GM23248 (cell line): ENCODE data around the gene TARS1.

Source experiments
- EZH2 ChIP-seq: fragments of 200-600 bp; sonication (generic); IDR thresholded peaks from 2 replicates; pipeline ENCODE4 v1.6.1; 2018; ENCODE audit warnings: antibody characterized with exemption, mild to moderate bottlenecking; ENCODE audit not compliant: insufficient read depth, poor library complexity, severe bottlenecking
- EZH2phosphoT487 ChIP-seq: fragments of 200-600 bp; sonication (generic); IDR thresholded peaks from 2 replicates; pipeline ENCODE4 v1.6.1; 2018; ENCODE audit warnings: antibody characterized with exemption, moderate library complexity, mild to moderate bottlenecking, low read depth; ENCODE audit not compliant: insufficient read depth

DNA sequence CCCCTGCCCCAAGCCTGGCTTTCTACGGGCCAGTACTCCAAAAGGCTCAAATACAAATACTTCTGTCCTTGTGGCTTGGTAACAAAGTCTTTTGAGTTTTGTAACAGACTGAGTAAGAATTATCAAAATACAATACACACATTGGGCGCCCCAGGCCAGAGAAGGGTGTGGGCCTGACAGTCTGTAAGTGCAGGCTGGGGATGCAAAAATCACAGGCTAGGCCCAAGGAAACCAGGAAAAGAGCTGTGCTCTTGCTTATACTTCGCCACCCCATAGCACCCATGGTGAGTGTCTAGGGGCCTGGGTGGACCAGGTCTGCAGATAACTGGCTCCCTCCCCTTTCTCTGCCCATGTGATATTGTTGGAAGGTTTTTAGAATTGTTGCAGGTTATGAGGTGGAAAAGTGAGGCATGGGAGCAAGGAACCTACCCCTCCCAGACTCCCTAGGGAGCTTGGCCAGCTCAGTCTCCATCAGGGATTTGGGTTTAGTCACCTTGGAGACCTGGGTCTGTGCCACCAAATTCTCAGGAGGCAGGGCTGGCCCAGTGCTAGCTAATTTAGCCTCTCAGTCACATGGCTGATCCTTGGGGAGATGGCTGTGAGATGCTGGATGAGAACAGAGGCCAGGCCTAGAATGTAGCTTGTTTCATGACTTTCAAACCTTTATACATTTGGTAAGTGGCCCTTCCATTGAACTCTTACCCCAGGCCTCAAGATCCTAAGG, 72.9 kb downstream of the TARS1 start:
- TF ChIP-seq EZH2 = no peak
- no peak for TF ChIP-seq EZH2phosphoT487
